ENCODE results near the gene PBRM1. TPM values are rescaled to one million over a fixed set of nuclear protein-coding genes. Genes with fewer than 3 reads are reported as not detected.

Gene PBRM1
- total RNA-seq, 1 donor from 2014 or later = 107 TPM

GRCh38 chr3:52651592-52651991, 34.1 kb downstream of the PBRM1 start:
- Mint-ChIP-seq H3K4me3 (no peak overlapping the region), H3K27ac (ENCODE audit: unreplicated experiment) (no peak overlapping the region), H3K36me3 (ENCODE audit: low read depth) (peaks cover 25% of the 10 kb centered on the region), H3K9me3 (no peaks in the 10 kb centered on the region), H3K27me3 (ENCODE audit: low read depth) (no peaks in the 10 kb centered on the region), H3K4me1 (no peaks in the 10 kb centered on the region)
- no peak for TF ChIP-seq CTCF (conservative IDR thresholded peaks at IDR 0.05)
- DNase-seq (ENCODE audit: low read depth, low spot score) = no peak

- Mint-ChIP-seq H3K4me1 (no peaks in the 10 kb centered on the region), H3K36me3 (ENCODE audit: low read depth) (peaks cover 24% of the 10 kb centered on the region), H3K27ac (ENCODE audit: unreplicated experiment) (no peak overlapping the region), H3K9me3 (no peaks in the 10 kb centered on the region), H3K4me3 (no peak overlapping the region), H3K27me3 (ENCODE audit: low read depth) (no peaks in the 10 kb centered on the region)
- TF ChIP-seq CTCF (conservative IDR thresholded peaks at IDR 0.05) = no peak
- no peak for DNase-seq (ENCODE audit: low read depth, low spot score)
Observed at GRCh38 chr3:52650439-52650838, 35.3 kb downstream of the PBRM1 start.

DNA sequence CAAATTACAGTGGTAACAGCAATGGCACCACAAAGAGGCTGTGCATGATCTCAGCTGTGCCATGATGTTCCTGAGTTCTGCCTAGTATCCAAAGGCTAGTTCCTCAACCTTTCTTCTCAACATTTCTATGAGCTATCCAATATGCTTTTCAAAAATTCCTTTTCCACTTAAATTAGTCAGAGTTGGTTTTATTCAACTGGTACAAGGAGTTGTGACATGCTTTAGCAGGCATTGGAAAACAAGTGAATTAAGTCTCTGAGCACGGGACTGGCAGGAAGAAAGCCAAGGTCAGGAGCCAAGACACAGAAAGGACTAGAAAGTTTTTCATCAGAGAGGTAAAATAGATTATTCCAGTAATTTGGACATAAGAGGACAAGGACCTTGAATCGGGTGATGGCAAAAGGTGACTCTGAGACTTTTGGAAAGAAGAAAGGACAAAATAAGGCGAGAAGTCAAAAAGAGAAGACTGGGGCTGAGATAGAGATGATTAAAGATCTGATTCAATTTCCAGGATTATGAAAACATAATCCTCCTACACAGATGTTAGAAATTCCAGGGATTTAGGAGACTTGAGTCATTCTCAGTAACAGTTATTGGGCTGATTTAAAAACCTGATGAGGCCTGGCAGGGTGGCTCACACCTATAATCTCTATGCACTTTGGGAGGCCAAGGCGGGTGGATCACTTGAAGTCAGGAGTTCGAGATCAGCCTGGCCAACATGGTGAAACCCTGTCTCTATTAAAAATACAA, 36.1 kb downstream of the PBRM1 start:
- no peak overlapping the region for H3K4me3 Mint-ChIP-seq
- H3K4me1 Mint-ChIP-seq = no peaks in the 10 kb centered on the region
- TF ChIP-seq CTCF (conservative IDR thresholded peaks at IDR 0.05) = no peak
- no peak for DNase-seq (ENCODE audit: low read depth, low spot score)
- H3K9me3 Mint-ChIP-seq = no peaks in the 10 kb centered on the region
- H3K36me3 Mint-ChIP-seq (ENCODE audit: low read depth) = peaks cover 29% of the 10 kb centered on the region
- H3K27me3 Mint-ChIP-seq (ENCODE audit: low read depth) = no peaks in the 10 kb centered on the region
- H3K27ac Mint-ChIP-seq (ENCODE audit: unreplicated experiment) = no peak overlapping the region

DNA sequence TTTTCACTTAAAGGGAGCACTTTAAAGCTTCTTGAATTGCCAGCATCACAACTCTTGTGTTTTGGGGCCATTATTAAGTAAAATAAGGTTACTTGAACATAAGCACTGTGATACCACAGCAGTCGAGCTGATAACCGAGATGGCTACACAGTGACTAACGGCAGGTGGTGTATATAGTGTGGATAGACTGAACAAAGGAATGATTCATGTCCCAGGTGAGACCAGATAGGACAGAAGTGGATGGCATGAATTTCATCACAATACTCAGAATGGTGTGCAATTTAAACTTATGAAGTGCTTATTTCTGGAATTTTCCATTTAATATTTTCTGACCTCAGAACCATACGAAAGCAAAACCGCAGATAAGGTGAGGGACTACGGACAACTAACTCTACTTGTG, 40.2 kb downstream of the PBRM1 start:
- H3K27ac Mint-ChIP-seq (ENCODE audit: unreplicated experiment) = no peak overlapping the region
- no peak for TF ChIP-seq CTCF (conservative IDR thresholded peaks at IDR 0.05)
- no peaks in the 10 kb centered on the region for H3K27me3 Mint-ChIP-seq (ENCODE audit: low read depth)
- H3K36me3 Mint-ChIP-seq (ENCODE audit: low read depth) = peaks cover 29% of the 10 kb centered on the region
- no peaks in the 10 kb centered on the region for H3K4me1 Mint-ChIP-seq
- no peak overlapping the region for H3K4me3 Mint-ChIP-seq
- no peaks in the 10 kb centered on the region for H3K9me3 Mint-ChIP-seq
- DNase-seq (ENCODE audit: low read depth, low spot score) = no peak

DNA sequence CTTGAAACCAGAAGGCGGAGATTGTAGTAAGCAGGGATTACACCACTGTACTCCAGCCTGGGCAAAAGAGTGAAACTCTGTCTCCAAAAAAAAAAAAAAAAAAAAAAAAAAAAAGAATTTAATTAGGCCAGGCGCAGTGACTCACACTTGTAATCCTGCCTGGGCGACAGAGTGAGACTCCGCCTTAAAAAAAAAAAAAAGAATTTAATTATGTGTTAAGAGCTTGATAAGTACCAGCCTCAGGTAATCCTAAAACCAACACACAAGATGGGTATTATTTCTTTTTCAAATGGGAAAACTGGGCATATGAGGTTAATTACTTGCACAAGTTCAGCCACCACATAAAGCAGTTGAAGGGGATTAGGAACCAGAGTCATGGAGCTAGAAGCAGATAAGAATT, 49.0 kb downstream of the PBRM1 start:
- Mint-ChIP-seq H3K4me3 (no peak overlapping the region), H3K27ac (ENCODE audit: unreplicated experiment) (no peak overlapping the region), H3K36me3 (ENCODE audit: low read depth) (peaks cover 13% of the 10 kb centered on the region), H3K27me3 (ENCODE audit: low read depth) (no peaks in the 10 kb centered on the region), H3K4me1 (no peaks in the 10 kb centered on the region), H3K9me3 (no peaks in the 10 kb centered on the region)
- DNase-seq (ENCODE audit: low read depth, low spot score) = no peak
- TF ChIP-seq CTCF (conservative IDR thresholded peaks at IDR 0.05) = no peak
